GM23248 (cell line): ENCODE results near the gene P2RY8.
"Not testable (repeated sequence)": the region's sequence is repeated elsewhere in the genome, so short reads cannot be mapped to it uniquely, and the experiment has no call there.

Experiments
- EZH2 ChIP-seq: fragments of 200-600 bp; sonication (generic); IDR thresholded peaks from 2 replicates; pipeline ENCODE4 v1.6.1; 2018; ENCODE audit warnings: antibody characterized with exemption, mild to moderate bottlenecking; ENCODE audit not compliant: insufficient read depth, poor library complexity, severe bottlenecking
- EZH2phosphoT487 ChIP-seq: fragments of 200-600 bp; sonication (generic); IDR thresholded peaks from 2 replicates; pipeline ENCODE4 v1.6.1; 2018; ENCODE audit warnings: antibody characterized with exemption, moderate library complexity, mild to moderate bottlenecking, low read depth; ENCODE audit not compliant: insufficient read depth

- not testable (repeated sequence) for TF ChIP-seq EZH2, EZH2phosphoT487
Observed at GRCh38 chrX:1489354-1489753, 47.6 kb downstream of the P2RY8 start.
